HepG2 (cell line): ENCODE data around the gene BMAL1. TPM values are rescaled to one million over a fixed set of nuclear protein-coding genes. Genes with fewer than 3 reads are reported as not detected.

Experiments
- ATAC-seq: fragments of 200-7000 bp; cut with Tn5 transposase; 3 replicates; pipeline ENCODE4 v1.9.1; 2020; ENCODE audit warnings: mild to moderate bottlenecking, moderate library complexity
- BruUV-seq: library from RNA; stranded (reverse); fragments of 400-500 nt; replicated peaks from 2 replicates; lab custom pipeline; 2021; lab: Mats Ljungman, UMichigan
- CTCF ChIA-PET: fragments of 300-600 bp; formaldehyde crosslinking; extraction: SDS; loops from one replicate; lab custom pipeline; 2021; ENCODE audit warnings: low total read pairs, inconsistent platforms, low intra/inter-chr PET ratio; lab: Yijun Ruan, JAX
- POLR2A ChIA-PET: fragments of 350-600 bp; sonication (Branson Sonifier 250); formaldehyde crosslinking; loops from one replicate; lab custom pipeline; 2020; ENCODE audit warnings: antibody characterized with exemption, inconsistent platforms; lab: Yijun Ruan, JAX
- DNase-seq: peaks from one replicate; pipeline ENCODE4 v3.0.0-alpha.2; 2015; ENCODE audit warnings: low spot score
- FAIRE-seq: peaks from 3 replicates; lab custom pipeline; 2011; peaks lifted over from hg19 to GRCh38; lab: Jason Lieb, UNC
- H2AFZ ChIP-seq: one replicate; pipeline ENCODE4 v1.6.1; 2011; ENCODE audit warnings: low read length, inconsistent platforms
- H3K27ac ChIP-seq: fragments of 300-600 bp; 3 replicates; pipeline ENCODE4 v1.8.0; 2011; ENCODE audit warnings: mixed run types, mild to moderate bottlenecking, mixed read lengths, low read length, inconsistent platforms; ENCODE audit not compliant: insufficient read depth; ENCODE audit errors: extremely low read length
- H3K27me3 ChIP-seq, 2 experiments: fragments of 200-600 bp in 1 of 2; 2 replicates in 1 of 2; 3 replicates in 1 of 2; pipeline versions ENCODE4 v1.6.0 to v1.8.0; 2011; ENCODE audit warnings: low read length in 2 of 2, mild to moderate bottlenecking in 2 of 2, moderate library complexity in 2 of 2, inconsistent platforms in 1 of 2; ENCODE audit not compliant: insufficient read depth in 2 of 2, control insufficient read depth in 1 of 2
- H3K36me3 ChIP-seq, 2 experiments: fragments of 200-600 bp in 1 of 2; replicated peaks in 1 of 2; 2 replicates in 1 of 2; 3 replicates in 1 of 2; pipeline versions ENCODE4 v1.5.1 to v1.8.0; 2011; ENCODE audit warnings: low read length in 2 of 2, inconsistent platforms in 1 of 2; ENCODE audit not compliant: insufficient read depth in 2 of 2, control insufficient read depth in 1 of 2
- H3K4me1 ChIP-seq: 2 replicates; pipeline ENCODE4 v1.5.1; 2012; ENCODE audit warnings: low read length, inconsistent platforms; ENCODE audit not compliant: insufficient read depth
- H3K4me2 ChIP-seq: 2 replicates; pipeline ENCODE4 v1.6.0; 2011; ENCODE audit warnings: low read depth, low read length, inconsistent platforms
- H3K4me3 ChIP-seq, 3 experiments: fragments of 200-600 bp in 1 of 3; sonication (generic), shearing (Covaris generic) in 1 of 3; replicated peaks in 1 of 3; 2 replicates each; pipeline ENCODE4 v1.5.1; 2011 to 2016; ENCODE audit warnings: low read length in 3 of 3, inconsistent platforms in 2 of 3, low read depth in 2 of 3, mild to moderate bottlenecking in 2 of 3, control low read depth in 1 of 3, mixed read lengths in 1 of 3; ENCODE audit not compliant: insufficient read depth in 1 of 3
- H3K79me2 ChIP-seq: one replicate; pipeline ENCODE4 v1.6.1; 2011; ENCODE audit warnings: low read length, inconsistent platforms; ENCODE audit not compliant: insufficient read depth
- H3K9ac ChIP-seq: 2 replicates; pipeline ENCODE4 v1.6.0; 2011; ENCODE audit warnings: mild to moderate bottlenecking, low read depth, low read length, inconsistent platforms; ENCODE audit not compliant: insufficient read depth
- H3K9me3 ChIP-seq: 2 replicates; pipeline ENCODE4 v1.5.1; 2012; ENCODE audit warnings: mild to moderate bottlenecking, low read length
- H4K20me1 ChIP-seq: 2 replicates; pipeline ENCODE4 v1.6.0; 2011; ENCODE audit warnings: inconsistent platforms, mild to moderate bottlenecking, low read length, moderate library complexity; ENCODE audit not compliant: insufficient read depth
- CBFB ChIP-seq: sonication (generic); formaldehyde crosslinking; IDR thresholded peaks from 2 replicates; pipeline ENCODE4 v1.4.0; 2020; ENCODE audit warnings: missing genetic modification reagents
- CREB1 ChIP-seq, 2 experiments: fragments of 450-650 bp in 1 of 2; IDR thresholded peaks; 2 replicates each; pipeline ENCODE4 v1.6.1; 2016 to 2017; ENCODE audit warnings: control low read depth in 1 of 2, mild to moderate bottlenecking in 1 of 2, missing compliant biosample characterization in 1 of 2, missing genetic modification characterization in 1 of 2
- MIXL1 ChIP-seq: IDR thresholded peaks from 2 replicates; pipeline ENCODE4 v1.6.1; 2016
- NONO ChIP-seq, 2 experiments: fragments of 450-650 bp in 1 of 2; sonication (generic) in 1 of 2; formaldehyde crosslinking in 1 of 2; IDR thresholded peaks in 1 of 2; conservative IDR thresholded peaks in 1 of 2; 2 replicates each; pipeline versions ENCODE4 v1.6.1 to v1.8.0; 2017 to 2022; ENCODE audit warnings: mild to moderate bottlenecking in 1 of 2, missing genetic modification reagents in 1 of 2, moderate library complexity in 1 of 2
- RORA ChIP-seq: sonication (generic); formaldehyde crosslinking; IDR thresholded peaks from 2 replicates; pipeline ENCODE4 v1.5.0; 2020; ENCODE audit warnings: mild to moderate bottlenecking, missing genetic modification reagents, moderate library complexity
- SP2 ChIP-seq: sonication (generic); formaldehyde crosslinking; IDR thresholded peaks from 2 replicates; pipeline ENCODE4 v1.5.1; 2020; ENCODE audit warnings: mild to moderate bottlenecking, missing genetic modification reagents
- TBX2 ChIP-seq: sonication (generic); formaldehyde crosslinking; IDR thresholded peaks from 2 replicates; pipeline ENCODE4 v1.5.0; 2020; ENCODE audit warnings: missing genetic modification reagents, mild to moderate bottlenecking, borderline replicate concordance
- TOPORS ChIP-seq: sonication (generic); formaldehyde crosslinking; IDR thresholded peaks from 2 replicates; pipeline ENCODE4 v1.8.0; 2023; ENCODE audit warnings: mild to moderate bottlenecking, missing genetic modification reagents
- ZGPAT ChIP-seq: IDR thresholded peaks from 2 replicates; pipeline ENCODE4 v1.6.1; 2016; ENCODE audit warnings: mild to moderate bottlenecking
- ZNF317 ChIP-seq: sonication (generic); formaldehyde crosslinking; IDR thresholded peaks from 2 replicates; pipeline ENCODE4 v1.5.0; 2020; ENCODE audit warnings: mild to moderate bottlenecking, missing genetic modification reagents
- ZNF687 ChIP-seq: sonication (generic); formaldehyde crosslinking; IDR thresholded peaks from 2 replicates; pipeline ENCODE4 v1.5.1; 2020; ENCODE audit warnings: mild to moderate bottlenecking, missing genetic modification reagents, moderate library complexity
- WGBS: methylation state at CpG from one replicate; pipeline ENCODE4 v1.1.6; 2017; ENCODE audit warnings: low lambda C conversion rate; 5-methylcytosine and 5-hydroxymethylcytosine counted together
- in situ Hi-C: cut with HindIII; loops from 2 replicates; pipeline ENCODE4 v1.10.0; 2017; ENCODE audit warnings: low pct_unique_long_range_greater_than_20kb; ENCODE audit not compliant: extremely low pct_ligation_motif_present
- intact Hi-C: fragments of 100-400 bp; cut with micrococcal nuclease; formaldehyde crosslinking; loops from one replicate; pipeline ENCODE4 v1.10.0; 2022; ENCODE audit not compliant: unreplicated experiment
- polyA plus RNA-seq, 8 experiments: library from polyadenylated mRNA; depleted of rRNA in 3 of 8; stranded (reverse) in 7 of 8; unstranded in 1 of 8; fragments of >200 nt; fragmentation: Illumina TruSeq in 4 of 8; extraction: Trizol in 4 of 8; gene quantifications; 2 replicates each; pipeline versions ENCODE4 v1.2.1 to v1.2.3, GENCODE V29; 2011 to 2016; ENCODE audit warnings: low read depth in 4 of 8, missing spikeins in 1 of 8, mixed read lengths in 1 of 8; ENCODE audit not compliant: insufficient read depth in 1 of 8
- total RNA-seq, 5 experiments: library from RNA; depleted of rRNA; stranded (reverse); fragments of >200 nt; fragmentation: Illumina TruSeq; extraction: Trizol; gene quantifications; 2 replicates each; pipeline ENCODE4 v1.2.3, GENCODE V29; 2016; ENCODE audit warnings: low read depth in 1 of 5

BMAL1 gene
- total and polyA plus RNA-seq, 2 of the 13 experiments (the other 11 are each of a cell fraction or from before 2014, with no cell fraction given), result 4.5 to 4.8 TPM

- DNase-seq, result peak; percentile 89
- Histone ChIP-seq H3K9ac (peak overlapping the region; percentile 40), H3K4me1 (no peaks in the 10 kb centered on the region; the same call in 1 of the 2 replicates), H3K36me3 (no peaks in the 10 kb centered on the region), H4K20me1 (no peaks in the 10 kb centered on the region; the same call in 1 of the 2 replicates), H3K4me2 (peak overlapping the region; percentile 95), H3K9me3 (no peaks in the 10 kb centered on the region), H3K79me2 (no peaks in the 10 kb centered on the region), H3K4me3 (peak overlapping the region; percentile 72 to 85 (median 74)), H3K27me3 (peaks cover 3 to 41% of the 10 kb centered on the region in 2 experiments; a peak in 4 of 5 replicates), H3K27ac (no peak overlapping the region), H2AFZ (peak overlapping the region; percentile 89)
- ChIA-PET CTCF (no interaction called here), POLR2A (no interaction called here)
- BruUV-seq, result no TSS peak
- FAIRE-seq, result peak; percentile 60
- peak; percentile 97 for ATAC-seq
- in situ Hi-C loops (no loop called here), intact Hi-C loops (loop anchor here (10.0 kb wide), 1 partner anchor 58 kb away; no protein-coding TSS in a partner anchor)
- WGBS, result under 1% methylated on average over 38 of the region's 72 CpGs
- peak; percentile 50 for TF ChIP-seq ZNF687 (CRISPR knock-in tag)
- 0 out of 2 replicates have a peak, but pooled peaks have one; percentile 19 for TF ChIP-seq ZNF317 (CRISPR knock-in tag)
- TF ChIP-seq SP2, result peak; percentile 87
- no peak for TF ChIP-seq TOPORS (CRISPR knock-in tag)
- peak; percentile 8; the same call in 1 of the 2 replicates for TF ChIP-seq ZGPAT
- TF ChIP-seq MIXL1 (CRISPR knock-in tag), result no peak
- no peak for TF ChIP-seq NONO (IDR thresholded peaks at IDR 0.05)
- TF ChIP-seq NONO (CRISPR knock-in tag; conservative IDR thresholded peaks at IDR 0.05), result 0 out of 2 replicates have a peak, but pooled peaks have one; percentile 8
- TF ChIP-seq TBX2 (CRISPR knock-in tag), result peak; percentile 63
- TF ChIP-seq CREB1 (IDR thresholded peaks at IDR 0.05), result peak; percentile 70
- no peak for TF ChIP-seq CREB1 (CRISPR knock-in tag; IDR thresholded peaks at IDR 0.05)
- TF ChIP-seq CBFB, result peak; percentile 70; the same call in 1 of the 2 replicates
- peak; percentile 59; the same call in 1 of the 2 replicates for TF ChIP-seq RORA (CRISPR knock-in tag)
These were observed 490 bp upstream of the BMAL1 start for GRCh38 chr11:13276832-13277767.
